HEK293 (cell line): ENCODE measurements around the gene FOXO3B.
"Not testable (repeated sequence)": the region's sequence is repeated elsewhere in the genome, so short reads cannot be mapped to it uniquely, and the experiment has no call there.

Source experiments
- ATF2 ChIP-seq: fragments of 450-650 bp; formaldehyde crosslinking; IDR thresholded peaks from 2 replicates; pipeline ENCODE4 v1.5.1; 2016; ENCODE audit warnings: missing biosample characterization, missing genetic modification characterization, low read depth
- CTCF ChIP-seq: fragments of 450-650 bp; formaldehyde crosslinking; IDR thresholded peaks from 2 replicates; pipeline ENCODE4 v1.5.1; 2016; ENCODE audit warnings: missing biosample characterization, missing genetic modification characterization
- REPIN1 ChIP-seq: fragments of 450-650 bp; formaldehyde crosslinking; IDR thresholded peaks from 2 replicates; pipeline ENCODE4 v1.5.1; 2017; ENCODE audit warnings: missing biosample characterization, missing genetic modification characterization, low read depth
- SETDB1 ChIP-seq: IDR thresholded peaks from one replicate; pipeline ENCODE4 v1.6.1; 2017; ENCODE audit warnings: mild to moderate bottlenecking, low read length, moderate library complexity, mixed read lengths; ENCODE audit not compliant: insufficient read length
- ZNF114 ChIP-seq: fragments of 450-650 bp; formaldehyde crosslinking; IDR thresholded peaks from 2 replicates; pipeline ENCODE4 v1.5.0; 2017; ENCODE audit warnings: missing biosample characterization, missing genetic modification characterization
- ZNF426 ChIP-seq: fragments of 450-650 bp; formaldehyde crosslinking; IDR thresholded peaks from 2 replicates; pipeline ENCODE4 v1.5.1; 2017; ENCODE audit warnings: missing biosample characterization, missing genetic modification characterization, mild to moderate bottlenecking, inconsistent platforms, moderate library complexity
- ZNF530 ChIP-seq: fragments of 450-650 bp; formaldehyde crosslinking; IDR thresholded peaks from 2 replicates; pipeline ENCODE4 v1.5.1; 2016; ENCODE audit warnings: low read depth, missing biosample characterization, missing genetic modification characterization

- TF ChIP-seq CTCF (tag by site-specific recombination); ZNF114 (tag by site-specific recombination); REPIN1 (tag by site-specific recombination); ATF2 (tag by site-specific recombination); SETDB1; ZNF530 (tag by site-specific recombination); ZNF426 (tag by site-specific recombination): not testable (repeated sequence)
These were observed 41.4 kb upstream of the FOXO3B start for GRCh38 chr17:18723509-18723908.
